Neural progenitor cell (in vitro differentiated cells): ENCODE measurements around the gene SNX9. TPM values are rescaled to one million over a fixed set of nuclear protein-coding genes. Genes with fewer than 3 reads are reported as not detected.
"Not testable (repeated sequence)": the region's sequence is repeated elsewhere in the genome, so short reads cannot be mapped to it uniquely, and the experiment has no call there.

Experiments used
- DNase-seq: peaks from one replicate; pipeline ENCODE4 v3.0.0-alpha.2; 2016; ENCODE audit warnings: low spot score
- H2AFZ ChIP-seq: fragments of 200-600 bp; sonication (generic); replicated peaks from 2 replicates; pipeline ENCODE4 v1.6.1; 2016; ENCODE audit warnings: antibody characterized with exemption
- H3F3A ChIP-seq: fragments of 200-600 bp; sonication (generic); 2 replicates; pipeline ENCODE4 v1.6.1; 2016; ENCODE audit warnings: antibody characterized with exemption, low read depth
- H3K27ac ChIP-seq: fragments of 200-600 bp; sonication (generic); 2 replicates; pipeline ENCODE4 v1.5.1; 2016; ENCODE audit warnings: mild to moderate bottlenecking
- H3K27me3 ChIP-seq: fragments of 200-600 bp; sonication (generic); 2 replicates; pipeline ENCODE4 v1.6.1; 2016; ENCODE audit warnings: mild to moderate bottlenecking, moderate library complexity
- H3K36me3 ChIP-seq: fragments of 200-600 bp; sonication (generic); 2 replicates; pipeline ENCODE4 v1.5.1; 2016
- H3K4me1 ChIP-seq: fragments of 200-600 bp; sonication (generic); 2 replicates; pipeline ENCODE4 v1.6.1; 2016; ENCODE audit warnings: mixed run types
- H3K4me2 ChIP-seq: fragments of 200-600 bp; sonication (generic); 2 replicates; pipeline ENCODE4 v1.6.1; 2016
- H3K4me3 ChIP-seq: fragments of 200-600 bp; sonication (generic); 2 replicates; pipeline ENCODE4 v1.5.1; 2016
- H3K79me2 ChIP-seq: fragments of 200-600 bp; sonication (generic); 2 replicates; pipeline ENCODE4 v1.6.1; 2016; ENCODE audit warnings: low read depth
- H3K9ac ChIP-seq: fragments of 200-600 bp; sonication (generic); 2 replicates; pipeline ENCODE4 v1.6.1; 2016
- H3K9me3 ChIP-seq: fragments of 200-600 bp; sonication (generic); 2 replicates; pipeline ENCODE4 v1.5.1; 2016; ENCODE audit warnings: low read depth
- H4K20me1 ChIP-seq: fragments of 200-600 bp; sonication (generic); 2 replicates; pipeline ENCODE4 v1.6.1; 2016; ENCODE audit warnings: low read depth
- H3K27ac Mint-ChIP-seq: 3 replicates; pipeline ENCODE4 v1.8.0; 2021; ENCODE audit warnings: mixed read lengths
- H3K27me3 Mint-ChIP-seq: 2 replicates; pipeline ENCODE4 v1.8.0; 2022; ENCODE audit warnings: low read depth, mild to moderate bottlenecking, inconsistent platforms, moderate library complexity, mixed read lengths; ENCODE audit not compliant: insufficient read depth
- H3K36me3 Mint-ChIP-seq: 3 replicates; pipeline ENCODE4 v1.8.0; 2021; ENCODE audit warnings: mixed read lengths
- H3K4me1 Mint-ChIP-seq: 3 replicates; pipeline ENCODE4 v1.8.0; 2021; ENCODE audit warnings: mixed read lengths
- H3K4me3 Mint-ChIP-seq: 3 replicates; pipeline ENCODE4 v1.8.0; 2021; ENCODE audit warnings: mild to moderate bottlenecking, moderate library complexity, mixed read lengths
- H3K9me3 Mint-ChIP-seq: 3 replicates; pipeline ENCODE4 v1.8.0; 2020; ENCODE audit warnings: mixed read lengths
- CTCF ChIP-seq: fragments of 200-600 bp; sonication (generic); IDR thresholded peaks from 2 replicates; pipeline ENCODE4 v1.5.1; 2017; ENCODE audit warnings: antibody characterized with exemption, mild to moderate bottlenecking
- EZH2 ChIP-seq: fragments of 200-600 bp; sonication (generic); IDR thresholded peaks from 2 replicates; pipeline ENCODE4 v1.6.1; 2017; ENCODE audit warnings: antibody characterized with exemption, mild to moderate bottlenecking, moderate library complexity
- EZH2phosphoT487 ChIP-seq: fragments of 200-600 bp; sonication (generic); IDR thresholded peaks from 2 replicates; pipeline ENCODE4 v1.6.1; 2017; ENCODE audit warnings: antibody characterized with exemption
- total RNA-seq: library from RNA; depleted of rRNA; stranded (reverse); fragments of >200 nt; gene quantifications from 2 replicates; pipeline ENCODE4 v1.2.3, GENCODE V29; 2015; ENCODE audit warnings: low replicate concordance

Gene SNX9
- total RNA-seq, 1 donor from 2014 or later: 17.8 TPM

GRCh38 chr6:157790548-157791160 lies 32.4 kb upstream of the SNX9 start:
- Histone ChIP-seq H3K4me3 (no peak overlapping the region), H3K36me3 (no peaks in the 10 kb centered on the region), H3K4me2 (no peak overlapping the region), H3F3A (no peaks in the 10 kb centered on the region), H3K79me2 (no peaks in the 10 kb centered on the region), H2AFZ (peak overlapping the region; percentile 59), H3K27me3 (no peaks in the 10 kb centered on the region), H3K9me3 (no peaks in the 10 kb centered on the region), H3K4me1 (no peaks in the 10 kb centered on the region), H3K27ac (no peak overlapping the region), H4K20me1 (no peaks in the 10 kb centered on the region), H3K9ac (no peak overlapping the region)
- no peak for DNase-seq
- TF ChIP-seq CTCF: no peak
- TF ChIP-seq EZH2phosphoT487: no peak
- no peak for TF ChIP-seq EZH2
- Mint-ChIP-seq H3K4me3 (no peak overlapping the region), H3K4me1 (no peaks in the 10 kb centered on the region), H3K9me3 (no peaks in the 10 kb centered on the region), H3K27ac (no peak overlapping the region), H3K36me3 (no peaks in the 10 kb centered on the region), H3K27me3 (peaks cover 2% of the 10 kb centered on the region)

- H3K4me3 ChIP-seq: no peak overlapping the region
- no peaks in the 10 kb centered on the region for H3K9me3 ChIP-seq
- H3K4me3 Mint-ChIP-seq: no peak overlapping the region
- peaks cover 2% of the 10 kb centered on the region for H3K27me3 Mint-ChIP-seq
- no peak overlapping the region for H3K9ac ChIP-seq
- H3K27me3 ChIP-seq: no peaks in the 10 kb centered on the region
- no peaks in the 10 kb centered on the region for H3K9me3 Mint-ChIP-seq
- no peaks in the 10 kb centered on the region for H3F3A ChIP-seq
- no peaks in the 10 kb centered on the region for H3K4me1 Mint-ChIP-seq
- no peaks in the 10 kb centered on the region for H3K36me3 ChIP-seq
- no peak for DNase-seq
- no peaks in the 10 kb centered on the region for H4K20me1 ChIP-seq
- no peaks in the 10 kb centered on the region for H3K79me2 ChIP-seq
- H3K36me3 Mint-ChIP-seq: no peaks in the 10 kb centered on the region
- H2AFZ ChIP-seq: no peak overlapping the region
- H3K27ac Mint-ChIP-seq: no peak overlapping the region
- no peak overlapping the region for H3K4me2 ChIP-seq
- H3K4me1 ChIP-seq: no peaks in the 10 kb centered on the region
- TF ChIP-seq EZH2 (no peak), CTCF (no peak), EZH2phosphoT487 (no peak)
- no peak overlapping the region for H3K27ac ChIP-seq
Observed at GRCh38 chr6:157791450-157791849, 31.6 kb upstream of the SNX9 start.

- Histone ChIP-seq H2AFZ (no peak overlapping the region), H3K9me3 (no peaks in the 10 kb centered on the region), H3K27ac (no peak overlapping the region), H3K9ac (no peak overlapping the region), H4K20me1 (no peaks in the 10 kb centered on the region), H3F3A (no peaks in the 10 kb centered on the region), H3K4me1 (no peaks in the 10 kb centered on the region), H3K36me3 (no peaks in the 10 kb centered on the region), H3K27me3 (no peaks in the 10 kb centered on the region), H3K79me2 (no peaks in the 10 kb centered on the region), H3K4me2 (no peak overlapping the region), H3K4me3 (no peak overlapping the region)
- no peaks in the 10 kb centered on the region for H3K9me3 Mint-ChIP-seq
- H3K27ac Mint-ChIP-seq: no peak overlapping the region
- peaks cover 2% of the 10 kb centered on the region for H3K27me3 Mint-ChIP-seq
- H3K4me1 Mint-ChIP-seq: no peaks in the 10 kb centered on the region
- TF ChIP-seq EZH2 (no peak), CTCF (no peak), EZH2phosphoT487 (no peak)
- H3K36me3 Mint-ChIP-seq: no peaks in the 10 kb centered on the region
- no peak overlapping the region for H3K4me3 Mint-ChIP-seq
- DNase-seq: no peak
Observed at GRCh38 chr6:157792671-157793070, 30.4 kb upstream of the SNX9 start.

GRCh38 chr6:157794012-157794411 lies 29.0 kb upstream of the SNX9 start:
- H3K9ac ChIP-seq, H3K27me3 ChIP-seq, H3K4me1 Mint-ChIP-seq, DNase-seq, H3K36me3 ChIP-seq, H3K4me2 ChIP-seq, H3K36me3 Mint-ChIP-seq, H2AFZ ChIP-seq, H3K27ac Mint-ChIP-seq, H3K27ac ChIP-seq, H3K9me3 Mint-ChIP-seq, H3K9me3 ChIP-seq, H3K79me2 ChIP-seq, H3K4me3 Mint-ChIP-seq, H3K4me3 ChIP-seq, H3F3A ChIP-seq, H4K20me1 ChIP-seq, H3K27me3 Mint-ChIP-seq, H3K4me1 ChIP-seq: not testable (repeated sequence)
